ENCODE data around the gene HBG1.

HBG1 gene

DNA sequence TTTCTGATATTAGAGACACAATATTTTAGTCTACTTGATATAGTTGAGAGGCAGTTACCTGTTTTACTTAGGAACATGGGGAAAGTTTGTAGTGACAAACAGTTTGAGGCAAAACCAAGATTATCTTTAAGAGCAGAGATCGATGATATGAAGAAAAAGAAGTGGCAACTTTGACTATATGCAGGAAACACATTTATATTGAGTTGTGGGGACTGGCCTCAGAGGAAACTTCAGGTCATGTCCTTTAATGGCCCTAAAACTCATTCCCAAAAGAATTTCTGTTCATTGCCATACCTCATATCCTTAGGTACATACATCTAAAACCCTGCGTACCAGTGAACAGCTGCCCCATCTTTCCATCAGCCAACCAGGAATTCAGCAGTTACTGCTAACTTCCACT, 4.5 kb downstream of the HBG1 start:
- TF ChIP-seq, protein P1, sequence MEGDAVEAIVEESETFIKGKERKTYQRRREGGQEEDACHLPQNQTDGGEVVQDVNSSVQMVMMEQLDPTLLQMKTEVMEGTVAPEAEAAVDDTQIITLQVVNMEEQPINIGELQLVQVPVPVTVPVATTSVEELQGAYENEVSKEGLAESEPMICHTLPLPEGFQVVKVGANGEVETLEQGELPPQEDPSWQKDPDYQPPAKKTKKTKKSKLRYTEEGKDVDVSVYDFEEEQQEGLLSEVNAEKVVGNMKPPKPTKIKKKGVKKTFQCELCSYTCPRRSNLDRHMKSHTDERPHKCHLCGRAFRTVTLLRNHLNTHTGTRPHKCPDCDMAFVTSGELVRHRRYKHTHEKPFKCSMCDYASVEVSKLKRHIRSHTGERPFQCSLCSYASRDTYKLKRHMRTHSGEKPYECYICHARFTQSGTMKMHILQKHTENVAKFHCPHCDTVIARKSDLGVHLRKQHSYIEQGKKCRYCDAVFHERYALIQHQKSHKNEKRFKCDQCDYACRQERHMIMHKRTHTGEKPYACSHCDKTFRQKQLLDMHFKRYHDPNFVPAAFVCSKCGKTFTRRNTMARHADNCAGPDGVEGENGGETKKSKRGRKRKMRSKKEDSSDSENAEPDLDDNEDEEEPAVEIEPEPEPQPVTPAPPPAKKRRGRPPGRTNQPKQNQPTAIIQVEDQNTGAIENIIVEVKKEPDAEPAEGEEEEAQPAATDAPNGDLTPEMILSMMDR (IDR thresholded peaks at IDR 0.05; ENCODE audit: low read depth, low read length, missing control alignments), result no peak
- no peak for DNase-seq (ENCODE audit: low read depth)
- H3K4me3 ChIP-seq (ENCODE audit: low read depth, low read length), result no peak overlapping the region

DNA sequence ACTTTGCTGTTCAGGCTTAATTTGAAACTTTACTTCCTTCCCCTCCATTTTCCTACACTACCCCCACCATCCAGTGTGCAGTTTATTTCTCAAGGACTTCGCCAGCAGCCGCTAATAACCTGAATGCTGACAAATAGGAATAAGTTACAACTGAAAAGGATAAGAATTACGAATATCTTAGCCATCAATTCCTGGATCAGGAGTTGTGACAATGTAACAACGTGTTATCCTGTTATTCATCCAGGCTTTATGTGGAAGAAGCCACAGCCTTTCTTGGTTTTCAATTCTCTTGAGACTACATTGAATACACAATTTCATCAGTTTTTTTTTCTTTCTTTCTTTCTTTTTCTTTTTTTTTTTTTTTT, 5.9 kb downstream of the HBG1 start:
- no peak for DNase-seq (ENCODE audit: low read depth)
- H3K4me3 ChIP-seq (ENCODE audit: low read depth, low read length), result no peak overlapping the region
- TF ChIP-seq, protein P1 (IDR thresholded peaks at IDR 0.05; ENCODE audit: low read depth, low read length, missing control alignments), result no peak

DNA sequence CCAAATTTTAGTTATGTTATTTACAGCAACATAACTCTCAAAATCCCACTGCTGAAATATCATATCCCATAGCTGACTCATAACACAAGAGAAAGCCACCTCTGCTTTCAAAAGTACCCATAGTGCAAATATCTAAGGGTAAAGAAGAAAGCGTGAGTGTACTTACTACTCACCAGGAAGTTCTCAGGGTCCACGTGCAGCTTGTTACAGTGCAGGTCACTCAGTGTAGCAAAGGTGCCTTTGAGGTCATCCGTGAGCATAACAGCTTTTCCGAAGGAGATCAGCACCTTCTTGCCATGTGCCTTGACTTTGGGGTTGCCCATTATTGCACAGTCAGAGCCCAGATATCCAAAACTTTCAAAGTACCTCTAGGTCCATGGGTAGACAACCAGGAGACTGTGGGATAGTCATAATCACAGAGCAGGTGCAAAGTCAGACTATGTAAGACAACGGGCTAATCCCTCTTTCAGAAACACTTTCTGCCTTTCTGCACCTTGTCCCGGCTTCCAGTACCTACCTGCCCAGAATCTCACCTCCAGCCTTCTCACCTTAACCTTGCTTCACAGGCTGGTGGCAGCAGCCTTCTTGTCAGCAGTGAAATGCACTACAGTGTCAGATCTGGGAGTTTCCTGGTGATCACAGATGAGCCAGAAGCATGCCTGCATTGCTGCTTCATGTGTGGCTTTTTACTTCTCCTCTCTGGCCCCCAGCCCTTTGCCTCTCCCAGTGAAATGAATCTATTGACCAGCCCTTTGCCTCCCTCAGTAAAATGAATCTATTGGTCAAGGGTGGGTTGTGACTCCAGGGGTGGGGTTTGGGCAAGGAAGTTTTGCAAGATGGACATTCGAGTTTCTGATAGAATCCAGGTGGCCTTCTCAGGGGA, 6.5 kb downstream of the HBG1 start:
- DNase-seq (ENCODE audit: low read depth), result no peak
- no peak overlapping the region for H3K4me3 ChIP-seq (ENCODE audit: low read depth, low read length)
- TF ChIP-seq, protein P1 (IDR thresholded peaks at IDR 0.05; ENCODE audit: low read depth, low read length, missing control alignments), result no peak

DNA sequence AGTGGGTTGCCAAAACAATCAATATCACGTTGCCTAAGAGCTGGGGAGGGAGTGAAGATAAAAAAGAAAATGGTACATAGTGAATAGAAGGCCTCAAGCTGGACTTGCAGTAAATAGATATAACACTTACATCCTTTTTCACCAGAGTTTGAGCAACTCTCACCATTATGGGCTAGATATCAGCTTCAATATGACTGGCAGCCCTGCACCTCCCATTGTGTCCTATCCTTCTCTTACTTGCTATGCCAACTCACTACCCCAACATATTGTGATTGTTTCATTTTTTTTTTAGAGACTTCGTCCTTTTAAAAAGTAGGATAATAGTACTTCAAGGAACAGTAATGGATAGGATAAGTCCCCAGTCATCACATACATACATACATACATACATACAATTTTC, 7.4 kb downstream of the HBG1 start:
- H3K4me3 ChIP-seq (ENCODE audit: low read depth, low read length), result no peak overlapping the region
- no peak for DNase-seq (ENCODE audit: low read depth)
- TF ChIP-seq, protein P1 (IDR thresholded peaks at IDR 0.05; ENCODE audit: low read depth, low read length, missing control alignments), result no peak

DNA sequence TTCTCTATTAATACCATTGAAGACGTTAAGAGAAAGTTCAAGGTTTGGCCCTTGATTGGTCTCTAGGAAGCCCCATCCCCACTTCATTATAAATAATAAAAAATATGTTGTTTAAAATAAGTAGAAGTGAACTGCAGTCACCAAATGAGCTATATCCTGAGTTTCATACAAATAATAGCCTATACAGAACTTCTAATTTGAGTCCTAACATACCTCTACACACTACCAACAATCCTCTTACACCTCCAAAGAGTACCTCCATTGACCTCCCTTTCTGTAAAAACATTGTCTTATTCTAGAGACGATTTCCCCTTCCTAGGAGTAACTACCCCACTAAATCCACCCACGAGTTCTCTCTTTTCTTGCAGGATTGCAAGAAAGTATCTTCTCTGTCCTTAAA, 8.2 kb downstream of the HBG1 start:
- no peak for DNase-seq (ENCODE audit: low read depth)
- no peak overlapping the region for H3K4me3 ChIP-seq (ENCODE audit: low read depth, low read length)
- TF ChIP-seq, protein P1 (IDR thresholded peaks at IDR 0.05; ENCODE audit: low read depth, low read length, missing control alignments), result no peak

DNA sequence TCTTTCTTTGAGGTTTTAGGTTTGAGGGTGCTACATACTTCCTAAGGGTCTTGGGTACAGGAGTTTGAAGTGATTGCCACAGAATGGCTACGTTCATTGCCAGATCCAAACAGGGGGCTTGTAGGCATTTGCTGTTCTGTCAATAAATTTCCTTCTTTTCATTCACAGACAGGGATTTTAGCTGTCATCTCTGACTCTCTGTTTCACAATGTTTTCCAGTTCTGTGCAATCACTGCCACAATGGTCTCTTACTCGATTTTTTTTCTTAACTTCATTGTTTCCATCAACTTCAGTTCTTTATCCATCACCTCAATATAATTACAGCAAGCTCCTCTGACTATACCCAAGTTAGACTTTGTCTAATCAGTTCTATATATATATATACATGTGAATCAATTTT, 9.2 kb downstream of the HBG1 start:
- TF ChIP-seq, protein P1 (IDR thresholded peaks at IDR 0.05; ENCODE audit: low read depth, low read length, missing control alignments), result no peak
- H3K4me3 ChIP-seq (ENCODE audit: low read depth, low read length), result no peak overlapping the region
- no peak for DNase-seq (ENCODE audit: low read depth)

DNA sequence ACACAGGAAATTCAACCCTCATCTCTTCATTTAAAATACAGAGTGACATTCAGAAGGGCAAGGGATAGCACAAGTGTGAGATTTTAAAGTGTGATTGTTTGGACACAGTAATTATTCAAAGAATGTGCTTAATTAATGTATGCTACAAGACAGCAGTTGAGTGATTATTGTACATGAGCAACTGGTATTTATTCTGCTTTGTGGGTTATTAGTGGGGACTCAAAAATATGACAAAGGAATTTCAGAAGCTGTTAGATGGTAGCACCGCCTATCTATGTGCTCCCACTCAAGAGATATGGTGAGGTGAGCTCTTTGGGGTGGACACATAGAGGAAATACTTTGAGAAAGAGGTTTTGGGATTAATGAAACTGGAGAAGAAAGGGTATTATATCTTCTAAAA, 9.6 kb downstream of the HBG1 start:
- no peak overlapping the region for H3K4me3 ChIP-seq (ENCODE audit: low read depth, low read length)
- TF ChIP-seq, protein P1 (IDR thresholded peaks at IDR 0.05; ENCODE audit: low read depth, low read length, missing control alignments), result no peak
- DNase-seq (ENCODE audit: low read depth), result no peak

Measured in GM12864 (cell line).